HL-60 (cell line): Measurements from ENCODE around the gene ACP6.

ENCODE experiments used
- CTCF ChIP-seq: IDR thresholded peaks from one replicate; pipeline ENCODE4 v1.5.1; 2011; ENCODE audit warnings: low read length, control low read depth, inconsistent platforms; ENCODE audit not compliant: insufficient read depth
- GABPA ChIP-seq: IDR thresholded peaks from 2 replicates; pipeline ENCODE4 v1.6.1; 2012; ENCODE audit warnings: low read depth
- POLR2AphosphoS5 ChIP-seq: IDR thresholded peaks from 2 replicates; pipeline ENCODE4 v1.6.1; 2012; ENCODE audit warnings: low read depth
- REST ChIP-seq: IDR thresholded peaks from 2 replicates; pipeline ENCODE4 v1.6.1; 2012; ENCODE audit warnings: low read depth; ENCODE audit not compliant: insufficient replicate concordance
- SPI1 ChIP-seq: IDR thresholded peaks from 2 replicates; pipeline ENCODE4 v1.6.1; 2012; ENCODE audit warnings: low read depth, mild to moderate bottlenecking, borderline replicate concordance

- TF ChIP-seq CTCF = no peak
- TF ChIP-seq POLR2AphosphoS5 = no peak
- no peak for TF ChIP-seq REST
- no peak for TF ChIP-seq SPI1
- no peak for TF ChIP-seq GABPA
Measured at GRCh38 chr1:147643974-147644373, 26.4 kb downstream of the ACP6 start.
